ENCODE measurements around the gene PLXNA1.

Gene PLXNA1

GRCh38 chr3:127016043-127016343 is 33.1 kb downstream of the PLXNA1 start:
- no peak for TF ChIP-seq CTCF (IDR thresholded peaks at IDR 0.05; ENCODE audit: poor library complexity, severe bottlenecking)
- Histone ChIP-seq H3K9me3 (ENCODE audit: severe bottlenecking) (no peaks in the 10 kb centered on the region), H3K27ac (ENCODE audit: poor library complexity, severe bottlenecking) (no peak overlapping the region), H3K4me1 (ENCODE audit: insufficient read depth, poor library complexity, severe bottlenecking) (peaks cover 20% of the 10 kb centered on the region), H3K4me3 (ENCODE audit: severe bottlenecking) (no peak overlapping the region), H3K36me3 (ENCODE audit: low read depth) (peaks cover 83% of the 10 kb centered on the region), H3K27me3 (ENCODE audit: insufficient read depth, poor library complexity, severe bottlenecking) (no peaks in the 10 kb centered on the region)
- no peak for DNase-seq (ENCODE audit: low spot score)
- ATAC-seq (ENCODE audit: low read depth): no peak

GRCh38 chr3:127016461-127016860 is 33.5 kb downstream of the PLXNA1 start:
- Histone ChIP-seq H3K4me3 (ENCODE audit: severe bottlenecking) (no peak overlapping the region), H3K27ac (ENCODE audit: poor library complexity, severe bottlenecking) (no peak overlapping the region), H3K9me3 (ENCODE audit: severe bottlenecking) (no peaks in the 10 kb centered on the region), H3K4me1 (ENCODE audit: insufficient read depth, poor library complexity, severe bottlenecking) (peaks cover 19% of the 10 kb centered on the region), H3K27me3 (ENCODE audit: insufficient read depth, poor library complexity, severe bottlenecking) (no peaks in the 10 kb centered on the region), H3K36me3 (ENCODE audit: low read depth) (peaks cover 83% of the 10 kb centered on the region)
- ATAC-seq (ENCODE audit: low read depth): no peak
- TF ChIP-seq CTCF (IDR thresholded peaks at IDR 0.05; ENCODE audit: poor library complexity, severe bottlenecking): no peak
- no peak for DNase-seq (ENCODE audit: low spot score)

GRCh38 chr3:127017229-127017628 is 34.3 kb downstream of the PLXNA1 start:
- H3K4me1 ChIP-seq (ENCODE audit: insufficient read depth, poor library complexity, severe bottlenecking): peaks cover 12% of the 10 kb centered on the region
- H3K4me3 ChIP-seq (ENCODE audit: severe bottlenecking): no peak overlapping the region
- H3K36me3 ChIP-seq (ENCODE audit: low read depth): peaks cover 80% of the 10 kb centered on the region
- no peaks in the 10 kb centered on the region for H3K9me3 ChIP-seq (ENCODE audit: severe bottlenecking)
- ATAC-seq (ENCODE audit: low read depth) (no peak), DNase-seq (ENCODE audit: low spot score) (no peak)
- no peak overlapping the region for H3K27ac ChIP-seq (ENCODE audit: poor library complexity, severe bottlenecking)
- H3K27me3 ChIP-seq (ENCODE audit: insufficient read depth, poor library complexity, severe bottlenecking): no peaks in the 10 kb centered on the region
- TF ChIP-seq CTCF (IDR thresholded peaks at IDR 0.05; ENCODE audit: poor library complexity, severe bottlenecking): no peak

- no peak for DNase-seq (ENCODE audit: low spot score)
- H3K36me3 ChIP-seq (ENCODE audit: low read depth): peaks cover 80% of the 10 kb centered on the region
- H3K4me1 ChIP-seq (ENCODE audit: insufficient read depth, poor library complexity, severe bottlenecking): peaks cover 12% of the 10 kb centered on the region
- no peak for TF ChIP-seq CTCF (IDR thresholded peaks at IDR 0.05; ENCODE audit: poor library complexity, severe bottlenecking)
- no peak for ATAC-seq (ENCODE audit: low read depth)
- no peak overlapping the region for H3K4me3 ChIP-seq (ENCODE audit: severe bottlenecking)
- no peak overlapping the region for H3K27ac ChIP-seq (ENCODE audit: poor library complexity, severe bottlenecking)
- no peaks in the 10 kb centered on the region for H3K27me3 ChIP-seq (ENCODE audit: insufficient read depth, poor library complexity, severe bottlenecking)
- H3K9me3 ChIP-seq (ENCODE audit: severe bottlenecking): no peaks in the 10 kb centered on the region
These were observed 34.9 kb downstream of the PLXNA1 start for GRCh38 chr3:127017781-127018180.

- DNase-seq (ENCODE audit: low spot score) (no peak), ATAC-seq (ENCODE audit: low read depth) (no peak)
- no peak for TF ChIP-seq CTCF (IDR thresholded peaks at IDR 0.05; ENCODE audit: poor library complexity, severe bottlenecking)
- Histone ChIP-seq H3K4me1 (ENCODE audit: insufficient read depth, poor library complexity, severe bottlenecking) (peaks cover 12% of the 10 kb centered on the region), H3K36me3 (ENCODE audit: low read depth) (peaks cover 78% of the 10 kb centered on the region), H3K27ac (ENCODE audit: poor library complexity, severe bottlenecking) (no peak overlapping the region), H3K9me3 (ENCODE audit: severe bottlenecking) (no peaks in the 10 kb centered on the region), H3K4me3 (ENCODE audit: severe bottlenecking) (no peak overlapping the region), H3K27me3 (ENCODE audit: insufficient read depth, poor library complexity, severe bottlenecking) (no peaks in the 10 kb centered on the region)
These were observed 35.5 kb downstream of the PLXNA1 start for GRCh38 chr3:127018306-127018828.

Data from RWPE2 (cell line).